Measurements from ENCODE around the gene CCR2. TPM values are rescaled to one million over a fixed set of nuclear protein-coding genes. Genes with fewer than 3 reads are reported as not detected.

Gene CCR2
- total RNA-seq, 2 experiments from 2014 or later: 52.5 to 53.0 TPM

- H3K9me3 Mint-ChIP-seq: peaks cover 30% of the 10 kb centered on the region
- peaks cover 39% of the 10 kb centered on the region for H3K36me3 Mint-ChIP-seq
- POLR2A ChIA-PET: interaction anchor here (0.6 kb wide), 1 partner anchor 15 kb away, joined by 3 read pairs; no protein-coding TSS in a partner anchor
- H3K4me1 Mint-ChIP-seq: peaks cover 16% of the 10 kb centered on the region
- DNase-seq: no peak
- no peak for ATAC-seq (ENCODE audit: low read depth)
- no peak overlapping the region for H3K4me3 Mint-ChIP-seq
- peak overlapping the region; percentile 40 for H3K27ac Mint-ChIP-seq
- no peaks in the 10 kb centered on the region for H3K27me3 Mint-ChIP-seq
Observed at GRCh38 chr3:46337911-46338310, 16.0 kb upstream of the CCR2 start.

- ATAC-seq (ENCODE audit: low read depth): no peak
- Mint-ChIP-seq H3K9me3 (peaks cover 30% of the 10 kb centered on the region), H3K4me3 (no peak overlapping the region), H3K27ac (no peak overlapping the region), H3K4me1 (peaks cover 9% of the 10 kb centered on the region), H3K36me3 (peaks cover 37% of the 10 kb centered on the region), H3K27me3 (no peaks in the 10 kb centered on the region)
- no peak for DNase-seq
- POLR2A ChIA-PET: no interaction called here
Observed at GRCh38 chr3:46338840-46339239, 15.1 kb upstream of the CCR2 start.

- peaks cover 20% of the 10 kb centered on the region for H3K9me3 Mint-ChIP-seq
- peaks cover 18% of the 10 kb centered on the region for H3K4me1 Mint-ChIP-seq
- peaks cover 42% of the 10 kb centered on the region for H3K36me3 Mint-ChIP-seq
- POLR2A ChIA-PET: no interaction called here
- no peak for ATAC-seq (ENCODE audit: low read depth)
- no peak for DNase-seq
- H3K27ac Mint-ChIP-seq: no peak overlapping the region
- H3K4me3 Mint-ChIP-seq: no peak overlapping the region
- H3K27me3 Mint-ChIP-seq: no peaks in the 10 kb centered on the region
Observed at GRCh38 chr3:46344476-46344875, 9.4 kb upstream of the CCR2 start.

- peaks cover 11% of the 10 kb centered on the region for H3K9me3 Mint-ChIP-seq
- H3K36me3 Mint-ChIP-seq: peaks cover 36% of the 10 kb centered on the region
- POLR2A ChIA-PET: interaction anchor here (0.7 to 3.6 kb wide), 8 partner anchors 9 to 136 kb away, joined by 3 to 29 read pairs (median 3); partner anchors contain the start of gene CCR5
- H3K27me3 Mint-ChIP-seq: no peaks in the 10 kb centered on the region
- peak overlapping the region; percentile 92 for H3K27ac Mint-ChIP-seq
- ATAC-seq (ENCODE audit: low read depth): no peak
- peaks cover 56% of the 10 kb centered on the region for H3K4me1 Mint-ChIP-seq
- DNase-seq: no peak
- H3K4me3 Mint-ChIP-seq: peak overlapping the region; percentile 74
Observed at GRCh38 chr3:46348823-46349482, 5.0 kb upstream of the CCR2 start.

- Mint-ChIP-seq H3K4me3 (peak overlapping the region; percentile 74), H3K27me3 (no peaks in the 10 kb centered on the region), H3K36me3 (peaks cover 35% of the 10 kb centered on the region), H3K9me3 (peaks cover 9% of the 10 kb centered on the region), H3K4me1 (peaks cover 59% of the 10 kb centered on the region), H3K27ac (peak overlapping the region; percentile 92)
- DNase-seq (no peak), ATAC-seq (ENCODE audit: low read depth) (peak; percentile 46)
- POLR2A ChIA-PET: interaction anchor here (0.7 to 3.6 kb wide), 6 partner anchors 9 to 136 kb away, joined by 3 to 29 read pairs (median 4); partner anchors contain the start of gene CCR5
Observed at GRCh38 chr3:46349484-46350261, 4.2 kb upstream of the CCR2 start.

GRCh38 chr3:46350262-46350565, 3.7 kb upstream of the CCR2 start:
- Mint-ChIP-seq H3K27me3 (no peaks in the 10 kb centered on the region), H3K27ac (peak overlapping the region; percentile 92), H3K36me3 (peaks cover 38% of the 10 kb centered on the region), H3K4me3 (peak overlapping the region; percentile 74), H3K9me3 (peaks cover 9% of the 10 kb centered on the region), H3K4me1 (peaks cover 63% of the 10 kb centered on the region)
- no peak for DNase-seq
- POLR2A ChIA-PET: interaction anchor here (0.8 to 3.6 kb wide), 3 partner anchors 21 to 143 kb away, joined by 3 to 29 read pairs (median 5); partner anchors contain the start of genes CCR1 and CCR5
- no peak for ATAC-seq (ENCODE audit: low read depth)

GRCh38 chr3:46351646-46352045, 2.3 kb upstream of the CCR2 start:
- peaks cover 77% of the 10 kb centered on the region for H3K4me1 Mint-ChIP-seq
- no peak for ATAC-seq (ENCODE audit: low read depth)
- peaks cover 42% of the 10 kb centered on the region for H3K36me3 Mint-ChIP-seq
- POLR2A ChIA-PET: interaction anchor here (1.5 to 3.6 kb wide), 2 partner anchors 19 to 52 kb away, joined by 4 to 29 read pairs; partner anchors contain the start of gene CCR5
- H3K4me3 Mint-ChIP-seq: no peak overlapping the region
- peaks cover 6% of the 10 kb centered on the region for H3K9me3 Mint-ChIP-seq
- peaks cover 3% of the 10 kb centered on the region for H3K27me3 Mint-ChIP-seq
- H3K27ac Mint-ChIP-seq: peak overlapping the region; percentile 52
- no peak for DNase-seq

- H3K27me3 Mint-ChIP-seq: peaks cover 3% of the 10 kb centered on the region
- peaks cover 2% of the 10 kb centered on the region for H3K9me3 Mint-ChIP-seq
- ATAC-seq (ENCODE audit: low read depth) (peak; percentile 13), DNase-seq (no peak)
- peak overlapping the region; percentile 65 for H3K4me3 Mint-ChIP-seq
- POLR2A ChIA-PET: interaction anchor here (0.7 to 4.1 kb wide), 12 partner anchors 15 to 255 kb away, joined by 3 to 56 read pairs (median 5); partner anchors contain the start of gene CCR5
- peaks cover 78% of the 10 kb centered on the region for H3K4me1 Mint-ChIP-seq
- H3K36me3 Mint-ChIP-seq: peaks cover 43% of the 10 kb centered on the region
- peak overlapping the region; percentile 81 for H3K27ac Mint-ChIP-seq
Observed at GRCh38 chr3:46353090-46353489, 821 bp upstream of the CCR2 start.

- H3K27ac Mint-ChIP-seq: peak overlapping the region; percentile 93
- no peaks in the 10 kb centered on the region for H3K9me3 Mint-ChIP-seq
- H3K36me3 Mint-ChIP-seq: peaks cover 48% of the 10 kb centered on the region
- H3K4me1 Mint-ChIP-seq: peaks cover 77% of the 10 kb centered on the region
- no peak for ATAC-seq (ENCODE audit: low read depth)
- POLR2A ChIA-PET: interaction anchor here (1.1 to 4.1 kb wide), 14 partner anchors 11 to 257 kb away, joined by 3 to 56 read pairs (median 6); partner anchors contain the start of gene CCR5
- no peak for DNase-seq
- peak overlapping the region; percentile 94 for H3K4me3 Mint-ChIP-seq
- peaks cover 3% of the 10 kb centered on the region for H3K27me3 Mint-ChIP-seq
Observed at GRCh38 chr3:46354478-46354877, 567 bp downstream of the CCR2 start.

- Mint-ChIP-seq H3K27me3 (peaks cover 3% of the 10 kb centered on the region), H3K36me3 (peaks cover 52% of the 10 kb centered on the region), H3K9me3 (no peaks in the 10 kb centered on the region), H3K27ac (peak overlapping the region; percentile 93), H3K4me1 (peaks cover 76% of the 10 kb centered on the region), H3K4me3 (peak overlapping the region; percentile 94)
- DNase-seq (no peak), ATAC-seq (ENCODE audit: low read depth) (no peak)
- POLR2A ChIA-PET: interaction anchor here (1.1 to 4.1 kb wide), 10 partner anchors 12 to 257 kb away, joined by 3 to 56 read pairs (median 6); partner anchors contain the start of gene CCR5
Observed at GRCh38 chr3:46354984-46355383, 1.1 kb downstream of the CCR2 start.

GRCh38 chr3:46356276-46356675, 2.4 kb downstream of the CCR2 start:
- Mint-ChIP-seq H3K4me3 (peak overlapping the region; percentile 94), H3K4me1 (peaks cover 74% of the 10 kb centered on the region), H3K36me3 (peaks cover 64% of the 10 kb centered on the region), H3K27me3 (peaks cover 3% of the 10 kb centered on the region), H3K27ac (peak overlapping the region; percentile 93), H3K9me3 (no peaks in the 10 kb centered on the region)
- POLR2A ChIA-PET: interaction anchor here (4.1 kb wide), 1 partner anchor 14 kb away, joined by 56 read pairs; the partner anchor contains the start of gene CCR5
- no peak for ATAC-seq (ENCODE audit: low read depth)
- DNase-seq: no peak

GRCh38 chr3:46356909-46357308, 3.0 kb downstream of the CCR2 start:
- H3K27me3 Mint-ChIP-seq: peaks cover 3% of the 10 kb centered on the region
- H3K4me3 Mint-ChIP-seq: peak overlapping the region; percentile 94
- ATAC-seq (ENCODE audit: low read depth): no peak
- H3K36me3 Mint-ChIP-seq: peaks cover 68% of the 10 kb centered on the region
- DNase-seq: no peak
- H3K27ac Mint-ChIP-seq: peak overlapping the region; percentile 22
- peaks cover 74% of the 10 kb centered on the region for H3K4me1 Mint-ChIP-seq
- no peaks in the 10 kb centered on the region for H3K9me3 Mint-ChIP-seq
- POLR2A ChIA-PET: no interaction called here

GRCh38 chr3:46358466-46358865, 4.6 kb downstream of the CCR2 start:
- POLR2A ChIA-PET: interaction anchor here (0.6 kb wide), 1 partner anchor 9 kb away, joined by 3 read pairs; no protein-coding TSS in a partner anchor
- no peaks in the 10 kb centered on the region for H3K9me3 Mint-ChIP-seq
- H3K36me3 Mint-ChIP-seq: peaks cover 68% of the 10 kb centered on the region
- peaks cover 66% of the 10 kb centered on the region for H3K4me1 Mint-ChIP-seq
- no peak for DNase-seq
- H3K4me3 Mint-ChIP-seq: no peak overlapping the region
- no peak for ATAC-seq (ENCODE audit: low read depth)
- no peak overlapping the region for H3K27ac Mint-ChIP-seq
- H3K27me3 Mint-ChIP-seq: peaks cover 3% of the 10 kb centered on the region
